NCI-H2107 (cell line): ENCODE data around the gene WDTC1.

Source experiments
- DNase-seq: peaks from one replicate; lab custom pipeline; 2025; lab: John Stamatoyannopoulos, UW

The WDTC1 gene

DNA sequence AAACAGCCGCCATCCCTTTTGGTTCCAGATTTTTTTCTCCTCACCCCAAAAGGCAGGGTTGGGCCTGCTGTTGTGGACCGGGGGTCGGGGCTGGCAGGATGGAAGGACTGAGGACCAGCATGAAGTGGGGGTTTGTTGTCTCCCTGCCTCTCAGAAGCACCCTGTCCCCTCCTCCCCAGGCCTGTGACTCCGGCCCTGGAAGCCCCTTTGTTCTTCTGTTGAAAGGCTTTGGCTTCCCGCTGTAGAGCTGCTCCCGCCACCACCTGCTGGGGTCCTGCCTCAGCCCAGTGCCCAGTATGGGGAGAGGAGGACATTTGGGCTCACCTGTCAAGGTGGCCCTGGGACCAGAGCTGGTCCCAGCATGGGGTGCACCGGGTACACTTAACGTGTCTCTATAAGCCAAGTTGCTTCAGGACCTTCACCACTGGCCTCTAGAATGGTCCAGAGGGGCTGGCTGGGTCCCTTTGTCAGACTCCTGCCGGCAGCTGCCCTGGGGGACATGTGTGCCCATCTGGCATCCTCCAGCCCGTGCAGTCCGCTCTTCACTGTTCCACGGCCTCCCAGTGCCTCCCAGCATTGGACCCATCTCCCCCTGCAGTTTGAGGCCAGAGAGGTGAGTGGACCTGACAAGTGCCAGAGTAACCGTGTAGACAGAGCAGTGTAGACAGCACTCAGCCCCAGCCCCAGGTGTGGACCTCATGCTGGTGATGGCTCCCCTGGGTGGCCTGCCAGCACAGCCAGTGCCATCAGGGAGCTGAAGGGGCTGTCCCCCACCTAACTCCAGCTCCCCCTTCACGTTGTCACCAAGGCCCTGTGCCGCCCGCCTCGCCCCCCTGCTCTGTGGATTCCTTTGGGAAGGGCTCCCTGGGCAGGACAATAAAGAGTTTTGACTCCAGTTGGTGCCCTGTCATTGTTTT lies 101.3 kb downstream of the WDTC1 start:
- DNase-seq = no peak

- no peak for DNase-seq
These were observed 102.3 kb downstream of the WDTC1 start for GRCh38 chr1:27336756-27337155.

GRCh38 chr1:27338751-27339150 lies 104.3 kb downstream of the WDTC1 start:
- DNase-seq = no peak

GRCh38 chr1:27339213-27339612 lies 104.8 kb downstream of the WDTC1 start:
- no peak for DNase-seq

GRCh38 chr1:27341525-27342252 lies 107.3 kb downstream of the WDTC1 start, which contains the start of gene SYTL1:
TSS of gene SYTL1 (plus strand) at chr1:27342022. CDS start at chr1:27345335, 3,313 bp downstream.
- DNase-seq = peak; percentile 85

DNA sequence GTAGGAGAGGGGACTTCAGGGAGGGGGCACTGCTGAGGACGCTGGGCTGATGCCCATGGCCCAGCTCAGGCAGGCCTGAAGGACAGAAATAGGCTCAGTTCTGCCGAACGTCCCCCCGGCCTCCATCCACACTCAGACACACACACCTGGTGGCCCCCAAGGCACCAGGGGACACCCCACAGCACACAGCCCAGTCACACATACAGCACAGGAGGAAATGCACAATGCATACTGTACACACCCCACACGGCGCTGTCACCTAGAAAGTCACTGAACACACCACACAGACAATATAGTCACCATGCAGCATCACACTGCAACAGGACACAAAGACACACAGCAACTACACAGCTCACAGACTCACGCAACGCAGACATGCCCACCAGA lies 108.0 kb downstream of the WDTC1 start:
- DNase-seq = no peak

DNA sequence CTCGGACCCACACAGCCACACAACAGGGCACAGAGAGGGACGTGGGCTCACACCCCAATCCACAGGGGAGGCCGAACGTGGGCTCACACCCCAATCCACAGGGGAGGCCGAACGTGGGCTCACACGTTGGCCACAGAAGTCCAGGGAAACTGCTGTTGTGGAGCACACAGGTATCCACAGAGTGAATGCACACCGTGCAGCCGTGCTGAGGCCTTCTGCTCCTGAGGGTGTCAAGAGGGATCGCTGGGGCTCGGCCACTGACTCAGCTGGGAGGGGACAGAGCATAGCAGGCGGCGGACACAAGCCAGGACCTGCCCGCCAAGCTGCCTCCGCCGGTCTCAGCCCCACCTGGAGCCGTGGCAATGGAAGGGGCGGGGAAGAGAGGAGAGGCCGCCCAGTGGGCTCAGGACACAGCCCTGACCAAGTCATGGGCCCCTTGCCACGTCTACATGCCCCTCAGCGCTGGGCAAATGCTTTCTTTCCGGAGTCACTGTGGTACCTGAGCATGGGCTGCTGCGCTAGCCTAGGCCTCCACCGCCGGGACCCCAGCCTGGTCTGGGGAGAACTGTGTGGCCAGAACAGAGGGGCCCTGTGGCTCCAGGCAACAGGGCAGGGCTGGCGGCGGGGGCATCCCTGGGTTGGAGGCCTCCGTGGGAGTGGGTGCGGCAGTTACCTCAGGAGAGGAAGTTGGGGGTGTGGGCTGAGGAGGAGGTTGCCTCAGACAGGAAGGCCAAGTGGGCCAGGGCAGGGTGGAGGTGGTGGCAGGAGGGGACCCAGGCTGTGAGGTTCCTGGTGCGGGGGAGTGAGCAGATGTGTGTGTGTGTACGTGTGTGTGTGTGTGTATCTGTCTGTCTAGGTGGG lies 108.6 kb downstream of the WDTC1 start:
- DNase-seq = peak; percentile 42

DNA sequence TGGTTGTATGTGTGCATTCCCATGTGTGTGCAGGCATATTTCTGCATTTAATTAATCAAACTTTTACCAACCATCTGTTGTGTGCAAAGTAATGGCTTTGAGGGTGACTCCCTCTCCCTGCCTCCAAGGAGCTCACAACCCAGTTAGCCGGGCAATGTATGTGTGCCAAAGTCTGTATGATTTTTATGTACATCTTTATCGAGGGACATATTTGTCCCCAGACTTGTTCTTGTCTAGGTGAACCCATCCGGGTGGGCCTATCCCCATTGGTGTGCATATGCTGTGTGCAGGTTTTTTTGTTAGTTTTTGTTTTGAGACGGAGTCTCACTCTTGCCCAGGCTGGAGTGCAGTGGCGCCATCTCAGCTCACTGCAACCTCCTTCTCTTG lies 109.2 kb downstream of the WDTC1 start:
- DNase-seq = no peak

GRCh38 chr1:27345272-27345671 lies 110.8 kb downstream of the WDTC1 start:
- DNase-seq = no peak

GRCh38 chr1:27346357-27346756 lies 111.9 kb downstream of the WDTC1 start:
- no peak for DNase-seq

DNA sequence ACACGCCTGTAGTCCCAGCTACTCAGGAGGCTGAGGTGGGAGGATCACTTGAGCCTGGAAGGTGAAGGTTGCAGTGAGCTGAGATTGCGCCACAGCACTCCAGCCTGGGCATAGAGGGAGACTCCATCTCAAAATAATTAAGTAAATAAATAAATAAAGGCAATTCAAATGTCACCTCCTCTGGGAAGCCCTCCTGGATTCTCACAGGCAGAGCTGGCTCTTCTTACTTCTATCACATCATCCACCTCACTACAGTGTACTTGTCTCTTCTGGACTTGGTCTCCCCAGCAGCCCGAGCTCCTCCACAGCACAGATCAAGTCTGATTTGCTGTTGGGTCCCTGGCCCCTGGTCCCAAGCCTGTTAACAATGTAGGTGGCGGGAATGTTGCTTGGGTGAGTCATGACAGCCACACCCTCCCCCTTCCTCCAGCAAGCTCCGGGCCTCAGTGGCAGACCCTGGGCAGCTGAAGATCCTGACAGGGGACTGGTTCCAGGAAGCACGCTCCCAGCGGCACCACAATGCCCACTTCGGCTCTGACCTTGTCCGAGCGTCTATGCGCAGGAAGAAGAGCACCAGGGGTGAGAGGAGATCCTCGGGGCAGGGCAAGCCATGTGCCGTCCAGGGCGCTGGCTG lies 112.7 kb downstream of the WDTC1 start:
- no peak for DNase-seq

DNA sequence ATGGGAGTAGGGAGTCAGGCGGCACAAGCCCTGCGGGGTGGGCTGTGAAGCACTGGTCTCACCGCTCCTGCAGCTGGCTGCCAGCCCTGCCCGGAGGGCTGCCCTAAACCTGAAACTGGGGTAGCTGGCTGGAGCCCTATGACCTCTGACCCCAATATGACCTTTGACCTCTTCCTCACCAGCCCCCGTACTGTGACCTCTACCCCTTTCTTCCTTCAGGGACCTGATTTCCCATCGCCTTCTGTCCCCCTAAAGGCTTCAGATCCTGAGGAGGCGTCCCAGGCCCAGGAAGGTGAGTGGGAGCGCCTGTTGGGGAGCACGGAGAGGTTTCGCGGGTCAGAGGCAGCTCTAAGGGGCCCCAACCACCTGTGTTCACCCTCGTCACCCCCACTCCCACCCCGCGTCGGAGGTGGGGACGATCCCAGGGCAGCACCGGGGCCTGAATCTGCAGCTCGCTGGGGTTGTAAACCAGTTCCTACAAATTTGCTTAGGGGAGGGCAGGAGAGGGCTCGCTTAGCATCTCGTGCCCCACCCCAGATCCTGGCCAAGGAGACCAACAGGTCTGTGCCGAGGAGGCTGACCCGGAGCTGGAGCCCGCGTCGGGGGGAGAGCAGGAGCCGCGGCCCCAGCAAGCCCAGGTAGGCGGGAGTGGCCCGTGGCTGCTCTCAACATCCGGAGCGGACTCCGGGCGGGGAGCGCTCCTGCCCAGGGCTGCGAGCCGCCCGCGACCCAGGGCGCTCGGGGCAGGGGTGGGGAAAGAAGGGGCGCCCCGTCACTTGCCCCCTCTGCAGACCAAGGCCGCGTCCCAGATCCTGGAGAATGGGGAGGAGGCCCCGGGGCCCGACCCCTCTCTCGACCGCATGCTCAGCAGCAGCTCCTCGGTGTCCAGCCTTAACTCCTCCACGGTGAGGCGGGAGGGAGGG lies 114.7 kb downstream of the WDTC1 start:
- peak; percentile 78 for DNase-seq

- peak; percentile 26 for DNase-seq
These were observed 115.6 kb downstream of the WDTC1 start for GRCh38 chr1:27349784-27350662.

- no peak for DNase-seq
These were observed 116.5 kb downstream of the WDTC1 start for GRCh38 chr1:27350663-27351540.

DNA sequence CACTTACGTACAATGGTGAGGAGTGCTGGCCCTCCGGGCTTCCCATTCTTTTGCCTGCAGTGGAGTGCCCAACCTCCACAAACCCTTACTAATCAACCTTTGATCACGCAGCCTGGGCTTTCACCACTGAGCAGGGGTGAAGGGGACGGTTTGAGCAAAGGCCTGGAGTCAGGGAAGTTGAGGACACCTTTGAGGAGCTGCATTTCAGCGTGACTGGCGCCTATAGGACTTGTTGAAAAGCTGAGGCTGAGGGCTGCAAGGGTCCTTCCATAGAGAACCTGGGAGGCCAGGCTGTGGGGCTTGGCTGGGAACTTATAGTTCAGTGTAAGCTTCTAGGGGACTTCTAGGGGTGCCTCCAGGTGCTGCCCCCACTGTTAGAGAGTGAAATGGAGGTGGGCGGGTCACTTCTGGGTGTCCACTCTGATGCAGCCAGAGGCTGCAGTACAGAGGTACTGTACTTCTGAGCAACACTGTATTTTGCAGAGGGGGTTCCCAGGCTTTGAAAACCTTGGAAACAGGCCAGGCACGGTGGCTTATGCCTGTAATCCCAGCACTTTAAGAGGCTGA lies 117.2 kb downstream of the WDTC1 start:
- no peak for DNase-seq

DNA sequence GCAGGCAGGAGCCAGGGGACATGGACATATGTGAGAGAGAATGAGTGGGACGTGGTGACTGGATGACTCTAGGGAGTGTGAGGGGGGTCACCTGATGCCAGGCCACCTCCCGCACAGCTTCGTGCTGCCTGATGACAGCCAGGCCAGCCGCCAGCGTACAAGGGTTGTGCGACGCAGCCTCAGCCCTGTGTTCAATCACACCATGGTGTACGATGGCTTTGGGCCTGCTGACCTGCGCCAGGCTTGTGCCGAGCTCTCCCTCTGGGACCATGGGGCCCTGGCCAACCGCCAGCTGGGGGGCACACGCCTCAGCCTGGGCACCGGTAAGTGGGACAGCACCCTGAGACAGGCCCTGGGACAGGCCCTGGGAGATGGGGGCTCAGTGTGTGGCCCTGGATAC lies 118.7 kb downstream of the WDTC1 start:
- no peak for DNase-seq

DNA sequence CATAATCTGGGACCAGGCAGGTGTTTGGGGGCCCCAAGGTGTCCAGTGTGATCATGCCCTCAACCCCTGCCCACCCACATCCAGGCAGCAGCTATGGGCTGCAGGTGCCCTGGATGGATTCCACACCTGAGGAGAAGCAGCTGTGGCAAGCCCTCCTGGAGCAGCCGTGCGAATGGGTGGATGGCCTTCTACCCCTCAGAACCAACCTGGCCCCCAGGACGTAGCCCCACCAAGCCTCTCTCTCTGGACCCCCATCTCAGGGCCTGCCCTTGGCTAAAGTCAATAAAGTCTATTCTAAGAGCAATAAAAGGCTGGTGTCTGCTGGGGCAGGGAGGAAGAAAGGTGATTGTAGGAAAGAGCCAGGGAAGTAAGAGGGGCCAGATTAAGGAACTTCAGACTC lies 119.2 kb downstream of the WDTC1 start:
- no peak for DNase-seq

- no peak for DNase-seq
These were observed 121.3 kb downstream of the WDTC1 start for GRCh38 chr1:27355683-27356082.
